Spleen (tissue), 11 donors: ENCODE data around the gene SYNPO. TPM values are rescaled to one million over a fixed set of nuclear protein-coding genes. Genes with fewer than 3 reads are reported as not detected.

Source experiments
- DNase-seq: peaks from one replicate; pipeline ENCODE4 v3.0.0-alpha.2; 2020
- H3K27ac ChIP-seq, 8 donors: fragments of 200-600 bp; sonication (generic) in 7 of 8; 1 replicate in 4 of 8; 2 replicates in 4 of 8; pipeline versions ENCODE4 v1.5.0 to v1.8.0; 2016 to 2021; ENCODE audit warnings: inconsistent platforms in 4 of 8, mild to moderate bottlenecking in 4 of 8, moderate library complexity in 1 of 8
- H3K27me3 ChIP-seq, 7 donors: fragments of 200-600 bp; sonication (generic) in 6 of 7; replicated peaks in 1 of 7; 1 replicate in 4 of 7; 2 replicates in 3 of 7; pipeline versions ENCODE4 v1.5.0 to v1.8.0; 2016 to 2021; ENCODE audit warnings: inconsistent platforms in 3 of 7, mild to moderate bottlenecking in 1 of 7
- H3K36me3 ChIP-seq, 6 donors: fragments of 200-600 bp; sonication (generic) in 5 of 6; 1 replicate in 4 of 6; 2 replicates in 2 of 6; pipeline versions ENCODE4 v1.5.0 to v1.8.0; 2016 to 2021; ENCODE audit warnings: inconsistent platforms in 2 of 6
- H3K4me1 ChIP-seq, 6 donors: fragments of 200-600 bp; sonication (generic) in 5 of 6; 1 replicate in 3 of 6; 2 replicates in 3 of 6; pipeline versions ENCODE4 v1.5.0 to v1.8.0; 2016 to 2021; ENCODE audit warnings: inconsistent platforms in 3 of 6
- H3K4me3 ChIP-seq, 8 donors: fragments of 200-600 bp; sonication (generic) in 7 of 8; 1 replicate in 4 of 8; 2 replicates in 4 of 8; pipeline versions ENCODE4 v1.5.0 to v1.8.0; 2016 to 2021; ENCODE audit warnings: inconsistent platforms in 4 of 8, mild to moderate bottlenecking in 4 of 8, moderate library complexity in 2 of 8
- H3K9me3 ChIP-seq, 8 donors: fragments of 200-600 bp; sonication (generic) in 7 of 8; 1 replicate in 4 of 8; 2 replicates in 4 of 8; pipeline versions ENCODE4 v1.5.0 to v1.8.0; 2016 to 2021; ENCODE audit warnings: inconsistent platforms in 4 of 8
- POLR2A ChIP-seq, 3 donors: fragments of 450-650 bp; IDR thresholded peaks; one replicate each; pipeline ENCODE4 v1.5.1; 2017; ENCODE audit warnings: antibody characterized with exemption in 3 of 3, mild to moderate bottlenecking in 1 of 3
- POLR2AphosphoS5 ChIP-seq, 3 donors: sonication (generic); formaldehyde crosslinking; IDR thresholded peaks; one replicate each; pipeline ENCODE4 v1.5.1; 2017; ENCODE audit warnings: antibody characterized with exemption in 3 of 3
- WGBS, 5 donors: extraction: QIAGEN DNeasy Blood & Tissue Kit in 3 of 5; methylation state at CpG; one replicate each; pipeline versions ENCODE4 v1.1.5 to v1.1.7; 2013 to 2018; 5-methylcytosine and 5-hydroxymethylcytosine counted together
- intact Hi-C: fragments of 100-400 bp; cut with DNase I; formaldehyde crosslinking; loops from one replicate; pipeline ENCODE4 v1.15.0; 2023; ENCODE audit warnings: low total_unique reads
- polyA plus RNA-seq, 3 donors: library from polyadenylated mRNA; stranded (reverse); fragments of 200-250 nt; gene quantifications; one replicate each; pipeline ENCODE4 v1.2.1, GENCODE V29; 2013
- total RNA-seq, 7 donors: library from RNA; depleted of rRNA in 3 of 7; stranded (reverse); fragments of >200 nt in 3 of 7; fragmentation: NEBNext Ultra II Directional in 4 of 7; extraction: Animal tissue kit (Norgen Biotek cat#: 25700) in 4 of 7; gene quantifications; one replicate each; pipeline versions ENCODE4 v1.1.0 to v1.2.1, GENCODE V29; 2016 to 2021
- TF ChIP-seq, protein P1 (sequence below), 11 experiments: fragments of 200-600 bp in 7 of 11; fragments of 450-650 bp in 4 of 11; sonication (generic) in 4 of 11; IDR thresholded peaks in 8 of 11; conservative IDR thresholded peaks in 3 of 11; 1 replicate in 7 of 11; 2 replicates in 4 of 11; pipeline versions ENCODE4 v1.4.0 to v1.8.0; 2016 to 2021; ENCODE audit warnings: antibody characterized with exemption in 11 of 11, inconsistent platforms in 4 of 11, mild to moderate bottlenecking in 1 of 11
- donor health status: healthy with polysubstance abuse.
- donor health status: DM: no; HTN: no; CAD: no; lungs with moderate emphysema.
- donor health status: DM: no; HTN: no; CAD: no.
- donor health status: Bipolar disorder and iron deficiency.
- donor health status: healthy.
- donor health status: DM: no; HTN: no; CAD: no.
- donor health status: DM: yes; HTN: yes; CAD: no.

The SYNPO gene
- total and polyA plus RNA-seq, 10 donors, result 6.9 to 133 (median 45.9) TPM

- Histone ChIP-seq H3K9me3 (no peaks in the 10 kb centered on the region), H3K36me3 (peaks cover 0 to 42% (median 38%) of the 10 kb centered on the region in 6 donors), H3K27me3 (no peaks in the 10 kb centered on the region), H3K4me3 (peak overlapping the region; percentile 77 to 98 (median 94)), H3K4me1 (peaks cover 12 to 36% (median 21%) of the 10 kb centered on the region in 6 donors), H3K27ac (peak overlapping the region; percentile 95 to 100 (median 99))
- TF ChIP-seq, protein P1, sequence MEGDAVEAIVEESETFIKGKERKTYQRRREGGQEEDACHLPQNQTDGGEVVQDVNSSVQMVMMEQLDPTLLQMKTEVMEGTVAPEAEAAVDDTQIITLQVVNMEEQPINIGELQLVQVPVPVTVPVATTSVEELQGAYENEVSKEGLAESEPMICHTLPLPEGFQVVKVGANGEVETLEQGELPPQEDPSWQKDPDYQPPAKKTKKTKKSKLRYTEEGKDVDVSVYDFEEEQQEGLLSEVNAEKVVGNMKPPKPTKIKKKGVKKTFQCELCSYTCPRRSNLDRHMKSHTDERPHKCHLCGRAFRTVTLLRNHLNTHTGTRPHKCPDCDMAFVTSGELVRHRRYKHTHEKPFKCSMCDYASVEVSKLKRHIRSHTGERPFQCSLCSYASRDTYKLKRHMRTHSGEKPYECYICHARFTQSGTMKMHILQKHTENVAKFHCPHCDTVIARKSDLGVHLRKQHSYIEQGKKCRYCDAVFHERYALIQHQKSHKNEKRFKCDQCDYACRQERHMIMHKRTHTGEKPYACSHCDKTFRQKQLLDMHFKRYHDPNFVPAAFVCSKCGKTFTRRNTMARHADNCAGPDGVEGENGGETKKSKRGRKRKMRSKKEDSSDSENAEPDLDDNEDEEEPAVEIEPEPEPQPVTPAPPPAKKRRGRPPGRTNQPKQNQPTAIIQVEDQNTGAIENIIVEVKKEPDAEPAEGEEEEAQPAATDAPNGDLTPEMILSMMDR (IDR thresholded peaks at IDR 0.05 in 8 of 11, conservative IDR thresholded peaks at IDR 0.05 in 3 of 11), result no peak
- no peak for TF ChIP-seq POLR2AphosphoS5 (IDR thresholded peaks at IDR 0.05)
- no peak for TF ChIP-seq POLR2A (IDR thresholded peaks at IDR 0.05)
- WGBS, 5 donors, result 2 to 6% (median 4%) methylated on average over 15 of the region's 15 CpGs
- DNase-seq, result no peak
- intact Hi-C loops, result no loop called here
Measured at GRCh38 chr5:150700246-150700593, 59.8 kb downstream of the SYNPO start.

GRCh38 chr5:150700594-150701377 is 60.3 kb downstream of the SYNPO start, which contains the start of gene RBM22:
TSS of gene RBM22 (minus strand) at chr5:150701062. CDS start at chr5:150700985, 77 bp downstream.
- WGBS, 5 donors, result 0 to 1% (median 1%) methylated on average over 47 to 59 of the region's 59 CpGs

DNA sequence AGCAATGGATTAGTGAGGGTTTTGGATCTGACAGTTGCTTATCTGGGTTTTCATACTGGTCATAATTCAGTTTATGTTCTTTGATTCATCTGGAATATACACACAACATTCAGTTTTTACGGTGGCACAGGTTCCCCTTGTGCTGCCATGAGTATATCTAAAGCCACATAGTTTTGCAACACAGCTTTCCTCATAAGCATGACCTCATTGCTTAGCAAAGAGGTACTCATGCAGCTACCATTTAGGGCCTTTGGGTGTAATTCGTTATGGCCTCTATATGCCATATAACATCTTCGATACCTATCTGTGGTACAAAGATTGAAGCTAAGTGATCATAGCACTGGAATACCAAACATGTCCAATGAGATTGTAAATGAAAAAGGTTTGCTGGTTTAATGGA is 63.3 kb downstream of the SYNPO start:
- WGBS, 5 donors, result 72 to 84% (median 80%) methylated on average over 3 of the region's 3 CpGs

More at GRCh38 chr5:150700594-150701377, 60.3 kb downstream of the SYNPO start, which contains the start of gene RBM22:
- H3K27me3 ChIP-seq, result no peaks in the 10 kb centered on the region
- H3K9me3 ChIP-seq, result no peaks in the 10 kb centered on the region
- peaks cover 12 to 36% (median 21%) of the 10 kb centered on the region in 6 donors for H3K4me1 ChIP-seq
- H3K36me3 ChIP-seq, result peaks cover 0 to 36% (median 32%) of the 10 kb centered on the region in 6 donors
- DNase-seq, result peak; percentile 97
- peak within 1 kb of the TSS; percentile 95 to 100 (median 99) for H3K27ac ChIP-seq
- TF ChIP-seq POLR2A (IDR thresholded peaks at IDR 0.05), result peak; percentile 31 to 78 (median 75)
- TF ChIP-seq, protein P1 (IDR thresholded peaks at IDR 0.05 in 8 of 11, conservative IDR thresholded peaks at IDR 0.05 in 3 of 11), result peak; percentile 8 to 81 (median 61)
- peak; percentile 96 to 98 (median 97) for TF ChIP-seq POLR2AphosphoS5 (IDR thresholded peaks at IDR 0.05)
- H3K4me3 ChIP-seq, result peak within 1 kb of the TSS; percentile 77 to 98 (median 94)
- intact Hi-C loops, result no loop called here

GRCh38 chr5:150706776-150707390 is 66.4 kb downstream of the SYNPO start:
- H3K4me3 ChIP-seq, result no peak overlapping the region
- no peak overlapping the region for H3K27ac ChIP-seq
- H3K9me3 ChIP-seq, result no peaks in the 10 kb centered on the region
- peaks cover 4 to 55% (median 41%) of the 10 kb centered on the region in 6 donors for H3K36me3 ChIP-seq
- intact Hi-C loops, result no loop called here
- 64 to 77% (median 68%) methylated on average over 4 of the region's 4 CpGs for WGBS, 5 donors
- TF ChIP-seq, protein P1 (IDR thresholded peaks at IDR 0.05 in 8 of 11, conservative IDR thresholded peaks at IDR 0.05 in 3 of 11), result no peak
- TF ChIP-seq POLR2A (IDR thresholded peaks at IDR 0.05), result no peak
- TF ChIP-seq POLR2AphosphoS5 (IDR thresholded peaks at IDR 0.05), result no peak
- no peak for DNase-seq
- no peaks in the 10 kb centered on the region for H3K27me3 ChIP-seq
- peaks cover 0 to 1% (median 0%) of the 10 kb centered on the region in 6 donors for H3K4me1 ChIP-seq

More for the DNA sequence above, 63.3 kb downstream of the SYNPO start:
- Histone ChIP-seq H3K27me3 (no peaks in the 10 kb centered on the region), H3K36me3 (peaks cover 4 to 30% (median 15%) of the 10 kb centered on the region in 6 donors), H3K4me1 (peaks cover 12 to 26% (median 18%) of the 10 kb centered on the region in 6 donors), H3K4me3 (no peak overlapping the region), H3K27ac (no peak overlapping the region), H3K9me3 (no peaks in the 10 kb centered on the region)
- DNase-seq, result no peak
- no peak for TF ChIP-seq POLR2AphosphoS5 (IDR thresholded peaks at IDR 0.05)
- intact Hi-C loops, result no loop called here

Other genes starting within 250 kb of the SYNPO start
- gene CD74, start 227.8 kb upstream of the SYNPO start, total RNA-seq, result 1,000 to 10,000 TPM; 3,224 to 5,563 (median 4,811) TPM
- gene CD74, start 227.8 kb upstream of the SYNPO start, polyA plus RNA-seq, result 1,000 to 10,000 TPM; 3,319 to 4,860 (median 4,644) TPM
- gene RPS14, start 190.9 kb upstream of the SYNPO start, total RNA-seq, result 1,000 to 10,000 TPM; 1,801 to 2,829 (median 2,025) TPM
- 1,000 to 10,000 TPM; 5,417 to 8,400 (median 8,329) TPM for gene RPS14, start 190.9 kb upstream of the SYNPO start, polyA plus RNA-seq
- 100 to 1,000 TPM; 123 to 360 (median 261) TPM for gene NDST1, start 132.5 kb upstream of the SYNPO start, total RNA-seq
- gene NDST1, start 132.5 kb upstream of the SYNPO start, polyA plus RNA-seq, result 10 to 100 TPM in 1 of 3 donors, 1 to 10 TPM in 2; 6.1 to 45.7 (median 6.8) TPM
- 1 to 10 TPM in 3 of 7 donors, under 1 TPM in 3, not detected in 1; 0.26 to 1.2 (median 0.81) TPM for gene MYOZ3, start 20.6 kb downstream of the SYNPO start, total RNA-seq
- under 1 TPM; 0.04 to 0.32 (median 0.14) TPM for gene MYOZ3, start 20.6 kb downstream of the SYNPO start, polyA plus RNA-seq
- 10 to 100 TPM; 52.3 to 66.9 (median 59.6) TPM for gene RBM22, start 60.4 kb downstream of the SYNPO start, total RNA-seq
- gene RBM22, start 60.4 kb downstream of the SYNPO start, polyA plus RNA-seq, result 10 to 100 TPM; 31.4 to 47.3 (median 45.3) TPM
- gene DCTN4, start 118.4 kb downstream of the SYNPO start, total RNA-seq, result 10 to 100 TPM; 46.5 to 68.7 (median 61.2) TPM
- 10 to 100 TPM; 11.4 to 15.6 (median 11.8) TPM for gene DCTN4, start 118.4 kb downstream of the SYNPO start, polyA plus RNA-seq
- gene SMIM3, start 138.1 kb downstream of the SYNPO start, total RNA-seq, result 10 to 100 TPM; 11.6 to 59.7 (median 36.3) TPM
- 10 to 100 TPM in 2 of 3 donors, 1 to 10 TPM in 1; 8.8 to 12.9 (median 12.2) TPM for gene SMIM3, start 138.1 kb downstream of the SYNPO start, polyA plus RNA-seq
- gene IRGM, start 205.9 kb downstream of the SYNPO start, total RNA-seq, result 1 to 10 TPM in 4 of 7 donors, under 1 TPM in 2, not detected in 1; 0.17 to 2.4 (median 1.3) TPM
- gene IRGM, start 205.9 kb downstream of the SYNPO start, polyA plus RNA-seq, result under 1 TPM; 0.06 to 0.20 (median 0.11) TPM